ENCODE measurements around the gene DDIT4. TPM values are rescaled to one million over a fixed set of nuclear protein-coding genes. Genes with fewer than 3 reads are reported as not detected.

The DDIT4 gene
- total RNA-seq, 1 experiment from 2014 or later: 157 TPM

DNA sequence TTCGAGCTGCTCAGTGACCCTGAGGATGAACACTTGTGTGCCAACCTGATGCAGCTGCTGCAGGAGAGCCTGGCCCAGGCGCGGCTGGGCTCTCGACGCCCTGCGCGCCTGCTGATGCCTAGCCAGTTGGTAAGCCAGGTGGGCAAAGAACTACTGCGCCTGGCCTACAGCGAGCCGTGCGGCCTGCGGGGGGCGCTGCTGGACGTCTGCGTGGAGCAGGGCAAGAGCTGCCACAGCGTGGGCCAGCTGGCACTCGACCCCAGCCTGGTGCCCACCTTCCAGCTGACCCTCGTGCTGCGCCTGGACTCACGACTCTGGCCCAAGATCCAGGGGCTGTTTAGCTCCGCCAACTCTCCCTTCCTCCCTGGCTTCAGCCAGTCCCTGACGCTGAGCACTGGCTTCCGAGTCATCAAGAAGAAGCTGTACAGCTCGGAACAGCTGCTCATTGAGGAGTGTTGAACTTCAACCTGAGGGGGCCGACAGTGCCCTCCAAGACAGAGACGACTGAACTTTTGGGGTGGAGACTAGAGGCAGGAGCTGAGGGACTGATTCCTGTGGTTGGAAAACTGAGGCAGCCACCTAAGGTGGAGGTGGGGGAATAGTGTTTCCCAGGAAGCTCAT is 1.1 kb downstream of the DDIT4 start:
- no peak for TF ChIP-seq TCF7L2 (IDR thresholded peaks at IDR 0.05; ENCODE audit: low read depth, low read length)
- TF ChIP-seq, protein P1, sequence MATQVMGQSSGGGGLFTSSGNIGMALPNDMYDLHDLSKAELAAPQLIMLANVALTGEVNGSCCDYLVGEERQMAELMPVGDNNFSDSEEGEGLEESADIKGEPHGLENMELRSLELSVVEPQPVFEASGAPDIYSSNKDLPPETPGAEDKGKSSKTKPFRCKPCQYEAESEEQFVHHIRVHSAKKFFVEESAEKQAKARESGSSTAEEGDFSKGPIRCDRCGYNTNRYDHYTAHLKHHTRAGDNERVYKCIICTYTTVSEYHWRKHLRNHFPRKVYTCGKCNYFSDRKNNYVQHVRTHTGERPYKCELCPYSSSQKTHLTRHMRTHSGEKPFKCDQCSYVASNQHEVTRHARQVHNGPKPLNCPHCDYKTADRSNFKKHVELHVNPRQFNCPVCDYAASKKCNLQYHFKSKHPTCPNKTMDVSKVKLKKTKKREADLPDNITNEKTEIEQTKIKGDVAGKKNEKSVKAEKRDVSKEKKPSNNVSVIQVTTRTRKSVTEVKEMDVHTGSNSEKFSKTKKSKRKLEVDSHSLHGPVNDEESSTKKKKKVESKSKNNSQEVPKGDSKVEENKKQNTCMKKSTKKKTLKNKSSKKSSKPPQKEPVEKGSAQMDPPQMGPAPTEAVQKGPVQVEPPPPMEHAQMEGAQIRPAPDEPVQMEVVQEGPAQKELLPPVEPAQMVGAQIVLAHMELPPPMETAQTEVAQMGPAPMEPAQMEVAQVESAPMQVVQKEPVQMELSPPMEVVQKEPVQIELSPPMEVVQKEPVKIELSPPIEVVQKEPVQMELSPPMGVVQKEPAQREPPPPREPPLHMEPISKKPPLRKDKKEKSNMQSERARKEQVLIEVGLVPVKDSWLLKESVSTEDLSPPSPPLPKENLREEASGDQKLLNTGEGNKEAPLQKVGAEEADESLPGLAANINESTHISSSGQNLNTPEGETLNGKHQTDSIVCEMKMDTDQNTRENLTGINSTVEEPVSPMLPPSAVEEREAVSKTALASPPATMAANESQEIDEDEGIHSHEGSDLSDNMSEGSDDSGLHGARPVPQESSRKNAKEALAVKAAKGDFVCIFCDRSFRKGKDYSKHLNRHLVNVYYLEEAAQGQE (IDR thresholded peaks at IDR 0.05; ENCODE audit: insufficient read depth in 1 of 2, low read depth in 2 of 2, low read length in 1 of 2): peak in 1 of 2 experiments; percentile 42; a peak in 2 of 4 replicates
- TF ChIP-seq SIN3A (IDR thresholded peaks at IDR 0.05; ENCODE audit: borderline replicate concordance, insufficient read depth, low read depth, low read length): no peak
- TF ChIP-seq POLR2AphosphoS5 (IDR thresholded peaks at IDR 0.05; ENCODE audit: low read depth, low read length): peak; percentile 37; the same call in 1 of the 2 replicates
- TF ChIP-seq, protein P2, sequence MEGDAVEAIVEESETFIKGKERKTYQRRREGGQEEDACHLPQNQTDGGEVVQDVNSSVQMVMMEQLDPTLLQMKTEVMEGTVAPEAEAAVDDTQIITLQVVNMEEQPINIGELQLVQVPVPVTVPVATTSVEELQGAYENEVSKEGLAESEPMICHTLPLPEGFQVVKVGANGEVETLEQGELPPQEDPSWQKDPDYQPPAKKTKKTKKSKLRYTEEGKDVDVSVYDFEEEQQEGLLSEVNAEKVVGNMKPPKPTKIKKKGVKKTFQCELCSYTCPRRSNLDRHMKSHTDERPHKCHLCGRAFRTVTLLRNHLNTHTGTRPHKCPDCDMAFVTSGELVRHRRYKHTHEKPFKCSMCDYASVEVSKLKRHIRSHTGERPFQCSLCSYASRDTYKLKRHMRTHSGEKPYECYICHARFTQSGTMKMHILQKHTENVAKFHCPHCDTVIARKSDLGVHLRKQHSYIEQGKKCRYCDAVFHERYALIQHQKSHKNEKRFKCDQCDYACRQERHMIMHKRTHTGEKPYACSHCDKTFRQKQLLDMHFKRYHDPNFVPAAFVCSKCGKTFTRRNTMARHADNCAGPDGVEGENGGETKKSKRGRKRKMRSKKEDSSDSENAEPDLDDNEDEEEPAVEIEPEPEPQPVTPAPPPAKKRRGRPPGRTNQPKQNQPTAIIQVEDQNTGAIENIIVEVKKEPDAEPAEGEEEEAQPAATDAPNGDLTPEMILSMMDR (IDR thresholded peaks at IDR 0.05): peak; percentile 91; the same call in 1 of the 2 replicates
- Histone ChIP-seq H3K4me3 (ENCODE audit: low read depth in 2 of 2, low read length in 2 of 2) (peak overlapping the region; percentile 93 to 99), H3K4me1 (ENCODE audit: control insufficient read depth, insufficient read depth, low read length) (peaks cover 48% of the 10 kb centered on the region), H3K27ac (ENCODE audit: low read length) (peak overlapping the region; percentile 91), H3K36me3 (ENCODE audit: control insufficient read depth, insufficient read depth, low read length) (no peaks in the 10 kb centered on the region; the same call in 1 of the 2 replicates), H3K9me3 (ENCODE audit: control insufficient read depth, insufficient read depth, low read depth, low read length) (no peaks in the 10 kb centered on the region), H3K27me3 (ENCODE audit: control insufficient read depth, insufficient read depth, low read length) (no peaks in the 10 kb centered on the region)
- peak; percentile 23 for ATAC-seq
- ChIA-PET CTCF (interaction anchor here (0.7 to 1.5 kb wide), 6 partner anchors 12 to 97 kb away, joined by 3 to 7 read pairs (median 4); no protein-coding TSS in a partner anchor), POLR2A (interaction anchor here (0.6 kb wide), 2 partner anchors 23 to 81 kb away, joined by 4 read pairs; no protein-coding TSS in a partner anchor)
- no TSS peak for BruUV-seq (replicated peaks)
- intact Hi-C loops (cut with micrococcal nuclease; ENCODE audit: unreplicated experiment): no loop called here
- DNase-seq (ENCODE audit: low read depth, low spot score): no peak
- in situ Hi-C loops (cut with HindIII; ENCODE audit: low pct_unique_long_range_greater_than_20kb, low sequenced_read_pairs): loop anchor here (5.0 kb wide), 1 partner anchor 37 kb away; no protein-coding TSS in a partner anchor

DNA sequence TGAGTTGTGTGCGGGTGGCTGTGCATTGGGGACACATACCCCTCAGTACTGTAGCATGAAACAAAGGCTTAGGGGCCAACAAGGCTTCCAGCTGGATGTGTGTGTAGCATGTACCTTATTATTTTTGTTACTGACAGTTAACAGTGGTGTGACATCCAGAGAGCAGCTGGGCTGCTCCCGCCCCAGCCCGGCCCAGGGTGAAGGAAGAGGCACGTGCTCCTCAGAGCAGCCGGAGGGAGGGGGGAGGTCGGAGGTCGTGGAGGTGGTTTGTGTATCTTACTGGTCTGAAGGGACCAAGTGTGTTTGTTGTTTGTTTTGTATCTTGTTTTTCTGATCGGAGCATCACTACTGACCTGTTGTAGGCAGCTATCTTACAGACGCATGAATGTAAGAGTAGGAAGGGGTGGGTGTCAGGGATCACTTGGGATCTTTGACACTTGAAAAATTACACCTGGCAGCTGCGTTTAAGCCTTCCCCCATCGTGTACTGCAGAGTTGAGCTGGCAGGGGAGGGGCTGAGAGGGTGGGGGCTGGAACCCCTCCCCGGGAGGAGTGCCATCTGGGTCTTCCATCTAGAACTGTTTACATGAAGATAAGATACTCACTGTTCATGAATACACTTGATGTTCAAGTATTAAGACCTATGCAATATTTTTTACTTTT is 1.8 kb downstream of the DDIT4 start:
- Histone ChIP-seq H3K4me3 (ENCODE audit: low read depth in 2 of 2, low read length in 2 of 2) (peak overlapping the region; percentile 93 to 99), H3K27me3 (ENCODE audit: control insufficient read depth, insufficient read depth, low read length) (no peaks in the 10 kb centered on the region), H3K4me1 (ENCODE audit: control insufficient read depth, insufficient read depth, low read length) (peaks cover 48% of the 10 kb centered on the region), H3K27ac (ENCODE audit: low read length) (peak overlapping the region; percentile 91), H3K36me3 (ENCODE audit: control insufficient read depth, insufficient read depth, low read length) (no peaks in the 10 kb centered on the region; the same call in 1 of the 2 replicates), H3K9me3 (ENCODE audit: control insufficient read depth, insufficient read depth, low read depth, low read length) (no peaks in the 10 kb centered on the region)
- ATAC-seq (no peak), DNase-seq (ENCODE audit: low read depth, low spot score) (no peak)
- ChIA-PET CTCF (interaction anchor here (0.7 to 1.5 kb wide), 7 partner anchors 12 to 214 kb away, joined by 3 to 7 read pairs (median 3); no protein-coding TSS in a partner anchor), POLR2A (interaction anchor here (0.6 kb wide), 2 partner anchors 23 to 82 kb away, joined by 4 read pairs; no protein-coding TSS in a partner anchor)
- TF ChIP-seq, protein P2 (IDR thresholded peaks at IDR 0.05): no peak
- TF ChIP-seq, protein P1 (IDR thresholded peaks at IDR 0.05; ENCODE audit: insufficient read depth in 1 of 2, low read depth in 2 of 2, low read length in 1 of 2): no peak
- TF ChIP-seq TCF7L2 (IDR thresholded peaks at IDR 0.05; ENCODE audit: low read depth, low read length) (no peak), SIN3A (IDR thresholded peaks at IDR 0.05; ENCODE audit: borderline replicate concordance, insufficient read depth, low read depth, low read length) (peak; percentile 81; the same call in 1 of the 2 replicates), POLR2AphosphoS5 (IDR thresholded peaks at IDR 0.05; ENCODE audit: low read depth, low read length) (peak; percentile 52; the same call in 1 of the 2 replicates)
- BruUV-seq (replicated peaks): no TSS peak
- intact Hi-C loops (cut with micrococcal nuclease; ENCODE audit: unreplicated experiment): loop anchor here (2.0 kb wide), 1 partner anchor 53 kb away; no protein-coding TSS in a partner anchor
- in situ Hi-C loops (cut with HindIII; ENCODE audit: low pct_unique_long_range_greater_than_20kb, low sequenced_read_pairs): loop anchor here (5.0 kb wide), 1 partner anchor 37 kb away; no protein-coding TSS in a partner anchor
